NCI-H1417 treated with DMSO at 0.1 percent for 48 hours (cell line): ENCODE results near the gene GATA5.
"Not testable (repeated sequence)": the region's sequence is repeated elsewhere in the genome, so short reads cannot be mapped to it uniquely, and the experiment has no call there.

Experiments
- DNase-seq: peaks from one replicate; lab custom pipeline; 2025; lab: John Stamatoyannopoulos, UW

The GATA5 gene

DNA sequence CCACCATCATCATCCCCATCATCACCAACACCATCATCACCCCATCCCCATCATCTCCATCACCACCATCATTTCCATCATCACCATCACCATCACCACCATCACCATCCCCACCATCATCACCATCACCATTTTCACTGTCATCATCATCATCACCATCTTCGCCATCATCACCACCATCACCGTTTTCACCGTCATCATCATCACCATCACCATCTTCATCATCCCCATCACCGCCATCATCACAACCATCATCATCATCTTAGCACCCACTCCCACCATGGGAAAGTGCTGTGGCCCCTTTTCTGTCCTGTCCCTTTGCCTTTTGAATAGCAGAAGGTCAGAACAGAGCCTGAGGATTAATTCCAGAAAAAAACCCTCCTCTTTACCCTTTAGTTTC lies 28.5 kb upstream of the GATA5 start:
- no peak for DNase-seq

DNA sequence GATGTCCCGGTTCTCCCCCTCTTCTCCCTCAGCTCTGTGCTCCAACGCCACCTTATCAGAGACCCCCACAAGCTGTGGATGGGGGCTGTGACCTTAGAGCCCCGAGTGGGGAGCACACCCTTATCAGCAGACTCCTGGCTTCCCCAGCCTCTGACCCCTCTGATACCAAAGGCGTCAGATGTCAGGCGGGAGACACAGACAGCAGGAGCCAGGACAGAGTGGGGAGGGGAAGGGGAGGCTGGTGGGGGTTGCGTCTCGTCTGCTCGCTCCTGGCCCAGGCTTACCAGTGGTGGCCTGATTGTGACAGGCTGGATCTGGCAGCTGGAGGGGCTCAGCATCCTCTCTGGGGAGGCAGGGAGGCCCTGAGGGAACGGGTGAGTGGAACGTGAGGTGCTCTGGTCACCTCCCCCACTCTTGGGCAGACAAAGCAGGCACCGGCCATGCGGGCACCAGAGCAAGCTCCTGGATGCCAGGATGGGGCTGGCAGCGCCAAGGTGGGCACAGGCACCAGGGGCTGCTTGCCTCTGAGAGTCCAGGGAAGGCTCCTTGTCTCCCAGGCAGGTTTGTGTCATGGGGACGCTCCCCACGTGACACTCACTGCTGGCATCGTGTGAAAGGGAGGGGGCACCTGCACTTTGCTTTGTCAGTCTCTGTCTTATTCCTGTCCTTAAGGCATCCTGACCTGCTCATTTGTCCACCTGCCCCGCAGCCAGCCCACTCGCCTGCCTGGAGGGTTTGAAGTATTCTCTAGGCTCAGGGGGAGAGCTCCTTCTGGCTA lies 27.8 kb upstream of the GATA5 start:
- DNase-seq: no peak

DNA sequence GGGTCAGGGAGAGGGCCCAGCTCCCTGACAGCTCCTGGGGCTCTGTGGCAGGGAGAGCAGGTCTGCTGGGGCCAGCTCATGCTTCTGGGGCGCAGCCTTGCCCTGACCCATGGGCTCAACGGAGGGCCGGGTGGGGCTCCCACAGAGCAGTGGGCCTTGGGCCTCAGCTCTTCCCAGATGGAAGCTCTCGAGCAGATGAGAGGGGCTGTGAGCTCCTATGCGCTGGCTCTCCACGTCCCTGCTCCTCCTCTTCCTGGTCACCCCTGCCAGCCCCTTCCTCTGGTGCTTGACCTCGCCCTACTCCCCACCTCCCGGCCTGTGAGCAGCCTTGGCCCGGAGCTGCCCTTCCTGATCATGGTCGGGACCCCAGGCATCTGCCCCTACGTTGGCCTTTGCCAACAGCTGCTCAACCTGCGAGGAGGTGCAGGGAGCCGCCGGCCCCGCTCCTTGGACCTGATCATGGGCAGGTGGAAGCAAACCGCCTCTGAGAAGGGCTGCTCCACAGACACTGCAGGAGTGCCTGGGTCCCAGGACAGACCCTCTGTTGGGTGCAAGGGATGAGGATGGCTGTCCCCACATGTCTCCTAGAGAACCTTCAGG lies 26.8 kb upstream of the GATA5 start:
- no peak for DNase-seq

DNA sequence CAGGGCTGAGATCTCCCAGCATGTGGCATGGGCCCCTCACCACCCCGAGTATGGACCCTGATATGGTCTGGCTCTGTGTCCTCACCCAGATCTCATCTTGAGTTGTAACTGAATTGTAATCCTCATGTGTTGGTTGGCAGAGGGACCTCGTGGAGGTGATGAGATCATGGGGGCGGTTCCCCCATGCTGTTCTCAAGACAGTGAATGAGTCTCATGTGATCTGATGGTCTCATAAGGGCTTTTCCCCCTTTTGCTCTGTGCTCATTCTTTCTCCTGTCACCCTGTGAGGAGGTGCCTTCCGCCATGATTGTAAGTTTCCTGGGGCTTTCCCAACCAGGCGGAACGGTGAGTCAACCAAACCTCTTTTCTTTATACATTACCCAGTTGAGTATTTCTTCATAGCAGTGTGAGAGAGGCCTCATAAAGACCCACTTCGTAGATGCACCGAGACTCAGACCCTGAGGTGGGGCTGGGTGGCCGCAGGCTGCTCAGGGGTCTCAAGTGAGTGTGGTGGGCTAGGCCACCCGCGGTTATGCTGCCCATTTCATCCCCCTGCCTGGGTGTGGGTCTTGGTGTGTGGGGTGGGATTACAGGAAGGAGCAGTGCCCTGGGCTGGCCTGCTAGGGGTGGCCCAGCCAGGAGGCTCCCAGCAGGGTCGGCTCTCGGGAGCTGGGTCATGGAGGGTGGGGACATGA lies 26.2 kb upstream of the GATA5 start:
- DNase-seq: no peak

DNA sequence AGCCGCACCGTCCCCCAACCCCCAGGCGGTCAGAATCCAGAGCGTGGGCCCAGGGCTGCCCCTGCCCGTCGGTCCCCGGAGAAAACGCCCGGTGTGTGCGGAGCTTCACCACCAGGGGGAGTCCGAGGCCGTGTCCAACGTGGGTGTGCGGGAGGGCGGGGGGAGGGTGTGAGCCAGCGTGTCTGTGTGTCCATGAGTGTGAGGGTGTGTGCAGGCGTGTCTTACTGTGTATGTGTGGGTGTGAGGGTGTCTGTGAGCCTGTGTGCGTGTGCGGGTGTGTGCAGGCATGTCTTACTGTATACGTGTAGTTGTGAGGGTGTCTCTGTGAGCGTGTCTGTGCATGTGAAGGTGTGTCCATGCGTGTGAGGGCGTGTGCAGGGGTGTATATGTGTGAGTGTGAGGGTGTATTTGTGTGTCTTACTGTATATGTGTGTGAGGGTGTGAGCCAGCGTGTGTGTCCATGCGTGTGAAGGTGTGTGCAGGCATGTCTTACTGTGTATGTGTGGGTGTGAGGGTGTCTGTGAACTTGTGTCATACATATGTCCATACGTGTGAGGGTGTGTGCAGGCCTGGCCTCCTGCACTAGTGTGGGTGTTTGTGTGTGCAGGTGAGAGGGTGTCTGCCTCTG lies 24.6 kb upstream of the GATA5 start:
- DNase-seq: no peak

DNA sequence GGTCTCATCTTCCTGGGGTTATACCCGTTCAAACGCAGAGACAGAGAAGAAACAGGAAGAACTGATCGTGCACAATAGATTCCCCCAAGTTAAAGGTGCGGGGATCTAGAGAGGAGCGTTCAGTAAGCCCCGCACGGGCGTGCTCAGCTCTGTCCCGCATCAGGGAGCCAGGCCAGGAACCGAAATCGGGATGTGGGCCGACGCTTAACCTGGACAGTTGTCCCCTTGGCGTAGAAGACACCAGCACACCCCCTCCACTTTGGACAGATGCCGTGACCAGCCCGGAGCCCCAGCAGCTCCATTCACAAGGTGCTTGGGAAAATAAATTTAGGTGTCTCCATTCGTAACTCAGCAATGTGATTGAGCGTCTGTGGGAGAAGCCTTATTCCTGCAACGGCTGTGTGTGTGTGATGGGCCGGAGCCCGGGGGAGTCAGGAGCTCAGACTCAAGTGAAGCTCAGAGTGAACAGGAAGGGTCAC lies 24.0 kb upstream of the GATA5 start:
- no peak for DNase-seq

DNA sequence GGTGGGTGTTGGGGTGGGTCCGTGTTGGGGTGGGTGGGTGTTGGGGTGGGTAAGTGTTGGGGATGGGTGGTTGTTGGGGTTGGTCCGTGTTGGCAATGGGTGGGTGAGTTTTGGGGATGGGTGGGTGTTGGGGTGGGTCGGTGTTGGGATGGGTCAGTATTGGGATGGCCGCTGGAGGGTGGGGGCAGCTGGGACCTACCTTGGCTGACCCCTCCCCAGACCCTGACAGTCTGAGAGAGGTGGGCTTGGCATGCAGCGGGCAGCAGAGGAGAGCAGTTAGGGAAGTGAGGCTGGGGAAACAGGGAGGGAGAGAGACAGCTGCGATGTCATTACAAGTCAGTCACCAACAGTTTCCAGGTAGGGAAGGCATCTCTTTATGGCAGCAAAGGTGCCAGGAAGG lies 23.1 kb upstream of the GATA5 start:
- no peak for DNase-seq

DNA sequence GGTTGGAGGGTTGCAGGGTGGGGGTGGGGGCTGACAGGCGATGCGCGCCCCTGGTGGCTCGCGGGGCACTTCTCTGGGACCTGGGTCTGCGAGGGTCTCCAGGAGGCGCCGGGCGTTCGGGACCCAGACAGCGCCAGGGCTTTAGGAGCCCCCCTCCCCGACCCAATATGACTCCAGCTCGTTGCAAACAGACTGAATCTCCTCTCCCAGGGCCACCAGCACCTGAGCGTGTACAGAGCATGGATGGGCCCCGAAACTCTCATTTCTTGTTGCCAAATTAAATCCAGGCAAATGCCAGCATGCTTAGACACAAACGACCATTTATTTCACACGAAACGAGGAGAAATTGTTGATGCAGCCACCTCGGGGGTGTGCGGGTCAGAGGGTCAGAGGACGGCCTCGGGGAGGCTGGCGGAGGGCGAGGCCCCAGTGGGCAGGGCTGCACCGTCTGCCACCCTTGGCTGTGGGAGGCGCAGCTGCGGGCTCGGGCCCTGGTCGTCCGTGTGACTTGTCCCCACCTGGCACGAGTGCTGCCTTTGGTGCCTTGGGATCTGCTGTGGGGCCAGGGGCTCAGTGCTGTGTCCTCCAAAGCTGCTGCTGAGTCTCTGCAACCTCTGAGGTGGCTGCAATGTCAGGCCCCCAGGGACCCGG lies 20.9 kb upstream of the GATA5 start:
- DNase-seq: no peak

DNA sequence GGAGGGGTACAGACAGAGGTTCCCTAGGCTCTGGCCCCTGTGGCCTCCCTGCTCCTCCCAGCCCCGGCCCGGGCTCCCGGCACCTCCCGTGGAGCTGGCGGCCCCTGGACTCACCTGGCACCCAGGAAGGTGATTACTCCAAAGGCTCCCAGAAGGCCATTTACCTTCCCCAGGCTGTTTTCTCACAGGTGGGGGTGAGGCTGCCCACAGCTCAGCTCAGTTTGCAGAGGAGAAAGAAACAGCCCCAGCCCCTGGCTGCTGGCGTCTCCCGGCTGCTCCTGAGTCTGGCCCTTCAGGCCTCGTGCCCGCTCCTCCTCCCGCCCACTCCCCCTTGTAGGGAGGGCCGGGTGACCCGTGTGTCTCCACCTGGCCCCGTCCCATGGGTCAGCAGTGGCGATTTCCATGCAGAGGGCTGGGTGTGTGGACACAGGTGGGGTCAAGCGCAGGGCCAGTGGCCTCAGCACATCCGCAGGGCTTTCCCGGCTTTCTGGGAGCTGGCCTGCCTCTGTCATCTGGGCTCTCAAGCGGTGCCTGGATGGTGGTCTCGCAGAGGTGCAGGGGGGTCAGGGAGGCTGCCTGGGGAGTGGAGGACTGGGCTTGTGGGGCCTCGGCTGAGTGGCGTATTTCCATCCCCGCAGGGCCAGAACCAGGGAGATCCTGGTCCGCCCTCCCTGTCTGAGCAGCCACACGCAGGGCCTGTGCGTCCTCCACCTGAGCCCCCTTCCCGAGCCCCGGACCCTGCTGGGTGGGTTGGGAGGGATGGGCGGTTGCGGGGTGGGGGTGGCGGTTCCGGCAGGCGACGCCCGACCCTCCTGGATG lies 20.2 kb upstream of the GATA5 start:
- DNase-seq: no peak

DNA sequence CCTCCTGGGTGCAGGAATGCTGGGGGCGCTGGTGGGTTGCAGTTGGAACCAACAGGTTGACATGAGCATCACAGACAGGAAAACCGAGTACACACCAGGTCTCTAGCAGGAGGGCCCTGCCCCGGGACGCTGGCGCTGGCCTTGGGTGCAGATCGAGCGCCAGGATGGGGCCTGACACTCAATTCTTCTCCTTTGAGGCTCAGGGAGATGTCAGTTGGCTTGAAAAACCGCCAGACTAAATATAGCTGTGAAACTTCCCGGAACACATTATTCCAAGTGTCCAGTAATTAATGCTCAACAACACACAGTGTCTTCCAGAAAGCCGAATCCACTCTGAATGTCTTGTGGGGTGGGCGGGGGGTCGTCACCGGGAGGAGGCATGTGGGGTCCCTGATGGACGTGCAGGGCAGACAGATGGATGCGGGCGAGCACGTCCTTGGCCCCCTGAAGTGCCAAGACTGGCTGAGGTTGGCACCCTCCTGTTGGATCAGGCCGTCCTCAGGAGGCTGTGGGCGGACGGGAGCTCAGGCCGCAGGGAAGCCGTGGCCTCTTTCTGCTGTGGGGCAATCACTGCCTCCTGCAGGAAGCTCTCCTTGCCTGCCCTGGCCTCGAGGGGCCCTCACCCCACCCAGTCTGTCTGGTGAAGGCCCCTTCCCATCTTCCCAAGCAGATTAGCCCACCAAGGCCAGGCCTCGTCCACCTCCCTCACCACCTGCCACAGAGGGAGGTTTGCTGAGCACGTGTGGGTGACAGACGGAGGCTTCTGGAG lies 19.4 kb upstream of the GATA5 start:
- no peak for DNase-seq

DNA sequence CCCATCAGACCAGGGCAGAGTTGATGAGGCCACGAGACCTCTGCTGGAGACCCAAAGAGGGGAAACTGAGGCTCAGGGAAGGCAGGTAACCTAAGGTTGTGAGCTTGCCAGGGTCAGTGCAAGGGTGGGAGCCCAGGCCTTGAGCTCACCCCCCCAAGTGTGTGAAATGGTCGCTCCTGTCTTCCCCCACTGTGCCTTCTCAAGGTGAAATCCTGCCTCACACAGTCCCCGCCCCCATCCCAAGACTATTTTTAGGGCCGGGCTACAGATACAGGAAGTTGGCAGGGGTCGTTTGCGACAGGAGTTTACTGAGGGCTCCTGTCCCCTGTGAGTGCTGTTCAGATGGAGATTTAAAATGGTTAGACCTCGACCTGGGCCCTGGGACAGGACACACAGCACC lies 18.7 kb upstream of the GATA5 start:
- no peak for DNase-seq

DNA sequence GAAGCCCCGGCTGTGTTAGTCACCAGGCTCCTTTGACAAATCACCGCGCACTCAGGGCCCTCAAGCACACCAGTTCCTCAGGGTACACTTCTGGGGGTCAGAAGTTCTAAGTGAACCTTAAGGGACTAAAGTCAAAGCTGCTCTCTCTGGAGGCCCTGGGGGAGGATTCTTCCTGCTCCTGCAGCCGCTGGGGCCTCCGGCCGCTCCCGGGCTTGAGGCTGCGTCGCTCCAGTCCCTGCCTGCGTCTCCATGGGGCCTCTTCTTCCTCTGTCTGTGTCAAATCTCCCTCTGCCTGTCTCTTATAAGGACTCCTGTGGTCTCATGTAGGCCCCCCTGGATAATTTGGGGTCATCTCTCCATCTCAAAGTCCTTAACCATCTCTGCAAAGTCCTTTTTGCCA lies 18.1 kb upstream of the GATA5 start:
- no peak for DNase-seq

DNA sequence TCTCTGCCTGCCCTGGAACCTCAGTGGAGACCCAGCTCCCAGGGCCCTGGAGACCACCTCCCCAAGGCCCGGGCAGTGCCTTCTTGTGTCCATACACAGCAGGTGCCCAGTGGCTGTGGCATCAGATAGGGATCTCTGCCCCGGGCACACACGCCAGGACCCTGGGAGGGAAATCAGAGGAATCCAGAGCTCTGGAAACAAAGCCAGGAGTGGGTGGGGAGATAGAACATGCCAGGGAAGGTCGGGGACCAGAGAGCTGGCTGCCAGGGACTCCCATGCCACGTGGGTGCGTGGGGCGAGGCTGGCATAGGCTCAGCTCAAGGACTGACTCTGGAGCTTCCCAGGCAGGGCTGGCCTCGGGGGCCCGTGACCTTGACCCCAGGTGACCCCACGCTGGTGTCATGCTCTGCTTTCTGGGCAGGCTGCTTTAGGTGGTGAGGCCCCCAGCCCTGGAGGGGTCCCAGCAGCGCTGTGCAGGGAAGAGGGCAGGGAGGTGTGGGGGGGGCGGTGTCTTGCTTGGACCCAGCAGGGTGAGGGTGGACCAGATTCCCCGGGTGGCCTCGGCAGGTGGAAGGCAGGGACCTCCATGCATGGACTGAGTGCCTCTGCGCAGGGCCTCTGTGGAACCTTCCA lies 17.6 kb upstream of the GATA5 start:
- no peak for DNase-seq

DNA sequence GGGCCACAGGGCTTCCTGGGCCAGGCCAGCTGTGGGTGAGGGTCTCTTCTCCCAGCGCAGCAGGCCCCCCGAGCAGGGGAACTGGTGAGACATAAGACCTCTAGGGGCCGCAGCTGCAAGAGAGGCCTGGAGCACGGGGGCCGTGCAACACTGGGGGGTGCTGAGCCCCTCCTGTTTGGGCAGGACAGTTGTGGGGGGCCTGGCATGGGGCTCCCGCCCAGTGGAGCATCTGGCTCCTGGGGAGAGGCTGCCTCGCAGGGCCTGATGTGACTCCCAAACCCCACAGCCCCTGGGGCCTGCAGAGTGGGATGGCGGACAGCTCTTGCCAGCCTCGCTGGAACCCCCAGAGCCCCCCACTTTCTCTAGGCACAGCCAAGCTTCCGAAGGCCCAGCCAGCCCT lies 16.9 kb upstream of the GATA5 start:
- DNase-seq: no peak

DNA sequence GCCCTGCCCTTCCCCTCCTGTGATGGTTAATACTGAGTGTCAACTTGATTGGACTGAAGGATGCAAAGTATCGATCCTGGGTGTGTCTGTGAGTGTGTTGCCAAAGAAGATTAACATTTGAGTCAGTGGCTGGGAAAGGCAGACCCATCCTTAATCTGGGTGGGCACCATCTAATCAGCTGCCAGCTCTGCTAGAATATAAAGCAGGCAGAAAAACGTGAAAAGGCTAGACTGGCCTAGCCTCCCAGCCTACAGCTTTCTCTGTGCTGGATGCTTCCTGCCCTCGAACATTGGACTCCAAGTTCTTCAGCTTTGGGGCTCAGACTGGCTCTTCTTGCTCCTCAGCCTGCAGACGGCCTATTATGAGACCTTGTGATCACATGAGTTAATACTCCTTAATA lies 15.0 kb upstream of the GATA5 start:
- DNase-seq: not testable (repeated sequence)

DNA sequence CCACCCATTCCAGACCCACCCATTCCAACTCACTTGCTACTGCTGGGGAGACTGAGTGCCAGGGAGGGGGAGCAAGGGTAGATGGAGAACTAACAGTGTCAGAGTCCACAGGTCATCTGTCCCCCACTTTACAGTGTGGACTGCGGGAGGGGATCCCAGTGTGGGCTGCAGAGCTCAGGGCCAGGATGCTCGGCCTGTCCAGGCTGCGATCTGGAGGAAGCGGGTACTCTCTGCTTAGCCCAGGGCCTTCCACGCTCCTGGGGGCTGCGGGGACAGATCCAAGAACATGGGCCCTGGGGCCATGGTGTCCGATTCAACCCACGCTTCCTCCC lies 14.1 kb upstream of the GATA5 start:
- DNase-seq: no peak

DNA sequence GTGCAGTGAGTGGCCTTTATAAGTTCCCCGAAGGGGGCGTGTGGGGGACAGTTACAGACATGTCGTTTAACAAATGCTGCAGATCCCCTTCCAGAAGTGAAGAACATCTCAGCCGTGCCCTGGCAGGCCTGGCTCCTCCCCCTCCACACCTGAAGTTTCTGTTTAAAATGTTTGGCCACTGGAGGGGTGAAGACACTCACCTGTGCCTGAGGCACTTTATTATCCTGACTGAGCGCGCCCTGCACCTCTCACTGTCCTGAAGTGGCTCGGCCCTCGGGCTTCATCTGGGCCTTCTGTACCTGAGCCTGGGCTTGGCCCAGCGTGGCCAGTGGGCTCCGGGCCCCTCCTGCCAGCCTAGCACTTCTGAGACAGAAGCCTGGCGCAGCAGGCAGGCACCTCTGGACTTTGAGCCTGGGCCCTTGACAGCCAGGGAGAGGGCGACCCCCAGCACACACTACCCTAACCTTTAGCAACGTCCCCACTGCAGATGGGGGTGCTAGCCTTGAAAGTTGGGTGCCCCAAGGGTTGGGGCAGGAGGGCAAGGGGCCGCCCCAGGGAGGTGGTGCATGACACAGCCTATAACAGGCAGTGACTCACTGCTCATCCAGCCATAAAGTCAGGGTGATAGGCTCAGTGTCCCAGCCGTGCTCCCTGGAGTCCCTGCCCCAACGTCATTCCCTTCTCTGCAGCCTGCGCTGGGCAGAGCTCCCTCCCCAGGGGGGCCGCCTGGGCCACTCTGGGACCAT lies 13.6 kb upstream of the GATA5 start:
- no peak for DNase-seq

DNA sequence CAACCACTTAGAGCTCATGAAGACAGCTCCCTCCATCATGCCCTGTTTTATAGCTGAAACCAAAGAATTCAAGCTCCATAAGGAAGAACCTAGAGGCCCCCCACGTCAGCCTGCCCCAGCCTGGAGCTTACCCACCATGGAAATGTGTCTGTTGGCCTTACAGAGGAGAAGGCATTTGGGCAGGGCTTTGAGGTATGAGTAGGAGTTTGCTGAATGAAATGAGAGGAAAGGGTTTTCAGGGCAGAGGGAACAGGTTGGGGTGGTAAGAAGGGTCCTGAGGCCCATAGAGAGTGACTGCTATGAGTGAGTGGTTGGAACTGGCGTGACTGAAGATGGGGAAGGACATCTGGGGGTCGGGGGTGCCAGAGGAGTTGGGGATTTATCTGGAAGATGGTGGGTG lies 12.7 kb upstream of the GATA5 start:
- DNase-seq: no peak

DNA sequence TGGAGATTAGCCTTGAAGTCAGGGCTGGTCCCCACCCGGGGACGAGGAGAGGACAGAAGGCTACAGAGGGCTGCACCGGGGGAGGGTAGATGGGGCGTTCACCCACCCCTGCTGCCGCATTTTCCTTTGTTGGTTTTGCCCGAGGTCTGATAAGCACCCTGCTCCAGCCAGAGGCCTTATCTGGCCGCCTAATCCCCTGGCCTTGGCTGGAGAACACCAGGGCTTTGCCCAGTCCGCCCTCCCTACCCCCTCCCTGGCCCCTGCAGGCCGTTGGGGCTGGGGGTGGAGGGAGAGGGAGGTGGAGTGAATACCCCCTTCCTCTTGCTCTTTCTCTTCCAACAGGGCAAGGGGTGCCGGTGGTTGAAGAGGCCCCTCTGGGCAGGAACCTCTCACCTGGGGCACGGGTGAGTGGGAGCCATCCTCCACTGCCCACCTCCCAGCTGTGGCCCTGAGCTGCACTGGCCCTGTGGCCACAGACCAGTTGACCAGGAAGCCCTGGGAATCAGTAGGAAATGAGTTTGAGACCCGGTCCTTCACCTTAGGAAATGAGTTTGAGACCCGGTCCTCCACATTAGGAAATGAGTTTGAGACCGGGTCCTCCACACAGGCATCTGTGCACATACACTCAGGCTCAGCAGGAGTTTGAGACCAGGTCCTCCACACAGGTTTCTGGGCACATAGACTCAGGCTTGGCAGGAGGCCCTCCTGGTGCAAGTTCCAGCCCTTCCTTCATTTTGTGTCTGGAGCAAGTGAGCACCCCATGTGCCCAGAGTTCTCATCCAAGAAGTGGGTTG lies 12.0 kb upstream of the GATA5 start:
- no peak for DNase-seq
